Right lobe of liver (tissue), 6 donors: Measurements from ENCODE around the gene ENTPD1. TPM values are rescaled to one million over a fixed set of nuclear protein-coding genes. Genes with fewer than 3 reads are reported as not detected.

Experiments
- ATAC-seq, 4 donors: fragments of 200-7000 bp; cut with Tn5 transposase; one replicate each; pipeline ENCODE4 v1.9.1; 2020; ENCODE audit warnings: mild to moderate bottlenecking in 4 of 4, moderate library complexity in 4 of 4
- DNase-seq, 3 donors: peaks; one replicate each; pipeline ENCODE4 v3.0.0-alpha.2; 2020
- H3K27ac ChIP-seq, 3 donors: fragments of 200-600 bp; one replicate each; pipeline ENCODE4 v1.8.0; 2022
- H3K27me3 ChIP-seq, 2 donors: fragments of 200-600 bp; one replicate each; pipeline ENCODE4 v1.8.0; 2022
- H3K36me3 ChIP-seq, 4 donors: fragments of 200-600 bp; sonication (generic) in 1 of 4; one replicate each; pipeline versions ENCODE4 v1.5.1 to v1.8.0; 2017 to 2022; ENCODE audit warnings: control low read depth in 1 of 4
- H3K4me1 ChIP-seq, 4 donors: fragments of 200-600 bp; sonication (generic) in 1 of 4; one replicate each; pipeline versions ENCODE4 v1.5.1 to v1.8.0; 2017 to 2022; ENCODE audit warnings: control low read depth in 1 of 4
- H3K4me3 ChIP-seq, 3 donors: fragments of 200-600 bp; one replicate each; pipeline ENCODE4 v1.8.0; 2022
- H3K9me3 ChIP-seq, 4 donors: fragments of 200-600 bp; sonication (generic) in 1 of 4; one replicate each; pipeline versions ENCODE4 v1.5.1 to v1.8.0; 2017 to 2022; ENCODE audit warnings: control low read depth in 1 of 4
- POLR2A ChIP-seq: fragments of 450-650 bp; IDR thresholded peaks from one replicate; pipeline ENCODE4 v1.6.1; 2017; ENCODE audit warnings: antibody characterized with exemption, mild to moderate bottlenecking
- WGBS: methylation state at CpG from one replicate; pipeline ENCODE4 v1.1.6; 2018; ENCODE audit warnings: low coverage, low lambda C conversion rate; ENCODE audit not compliant: insufficient coverage; ENCODE audit errors: missing lambda C conversion rate; 5-methylcytosine and 5-hydroxymethylcytosine counted together
- intact Hi-C, 2 donors: fragments of 100-400 bp; cut with DNase I; formaldehyde crosslinking; loops; one replicate each; pipeline versions ENCODE4 v1.11.2 to v1.14.1; 2022
- total RNA-seq, 6 experiments: library from RNA; depleted of rRNA in 2 of 6; stranded (reverse); fragments of >200 nt in 2 of 6; fragmentation: NEBNext Ultra II Directional in 3 of 6; extraction: Animal tissue kit (Norgen Biotek cat#: 25700) in 3 of 6; gene quantifications; one replicate each; pipeline versions ENCODE4 v1.1.0 to v1.2.4, GENCODE V29; 2016 to 2023
- TF ChIP-seq, protein P1 (sequence below), 4 donors: fragments of 200-600 bp in 3 of 4; fragments of 450-650 bp in 1 of 4; IDR thresholded peaks; one replicate each; pipeline versions ENCODE4 v1.5.1 to v1.8.0; 2016 to 2022; ENCODE audit warnings: antibody characterized with exemption in 4 of 4, mild to moderate bottlenecking in 2 of 4
- donor health status: DM: no; HTN: yes; CAD: no.
- donor health status: DM: no; HTN: no; CAD: no.
- donor health status: DM: no; HTN: no; CAD: no.
- donor health status: DM: no; HTN: yes; CAD: no.
- donor health status: DM: no; HTN: yes; CAD: no.

ENTPD1 gene
- total RNA-seq, 6 experiments from 2014 or later: 1.8 to 4.7 (median 3.6) TPM

DNA sequence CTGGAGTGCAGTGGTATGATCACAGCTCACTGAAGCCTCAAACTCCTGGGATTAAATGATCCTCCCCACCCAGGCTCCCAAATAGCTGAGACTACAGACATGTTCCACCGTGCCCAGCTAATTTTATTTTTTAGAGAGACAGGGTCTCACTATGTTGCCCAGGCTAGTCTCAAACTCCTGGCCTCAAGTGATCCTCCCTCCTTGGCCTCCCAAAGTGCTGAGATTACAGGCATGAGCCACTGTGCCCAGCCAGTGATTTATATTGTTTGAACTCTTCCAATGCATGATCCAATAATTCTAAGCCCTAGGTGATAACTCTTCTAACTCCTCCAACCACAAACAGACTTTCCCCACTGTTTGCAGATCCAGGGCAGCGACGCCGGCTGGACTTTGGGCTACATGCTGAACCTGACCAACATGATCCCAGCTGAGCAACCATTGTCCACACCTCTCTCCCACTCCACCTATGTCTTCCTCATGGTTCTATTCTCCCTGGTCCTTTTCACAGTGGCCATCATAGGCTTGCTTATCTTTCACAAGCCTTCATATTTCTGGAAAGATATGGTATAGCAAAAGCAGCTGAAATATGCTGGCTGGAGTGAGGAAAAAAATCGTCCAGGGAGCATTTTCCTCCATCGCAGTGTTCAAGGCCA, 110.0 kb downstream of the ENTPD1 start:
- no peak for TF ChIP-seq POLR2A
- TF ChIP-seq, protein P1, sequence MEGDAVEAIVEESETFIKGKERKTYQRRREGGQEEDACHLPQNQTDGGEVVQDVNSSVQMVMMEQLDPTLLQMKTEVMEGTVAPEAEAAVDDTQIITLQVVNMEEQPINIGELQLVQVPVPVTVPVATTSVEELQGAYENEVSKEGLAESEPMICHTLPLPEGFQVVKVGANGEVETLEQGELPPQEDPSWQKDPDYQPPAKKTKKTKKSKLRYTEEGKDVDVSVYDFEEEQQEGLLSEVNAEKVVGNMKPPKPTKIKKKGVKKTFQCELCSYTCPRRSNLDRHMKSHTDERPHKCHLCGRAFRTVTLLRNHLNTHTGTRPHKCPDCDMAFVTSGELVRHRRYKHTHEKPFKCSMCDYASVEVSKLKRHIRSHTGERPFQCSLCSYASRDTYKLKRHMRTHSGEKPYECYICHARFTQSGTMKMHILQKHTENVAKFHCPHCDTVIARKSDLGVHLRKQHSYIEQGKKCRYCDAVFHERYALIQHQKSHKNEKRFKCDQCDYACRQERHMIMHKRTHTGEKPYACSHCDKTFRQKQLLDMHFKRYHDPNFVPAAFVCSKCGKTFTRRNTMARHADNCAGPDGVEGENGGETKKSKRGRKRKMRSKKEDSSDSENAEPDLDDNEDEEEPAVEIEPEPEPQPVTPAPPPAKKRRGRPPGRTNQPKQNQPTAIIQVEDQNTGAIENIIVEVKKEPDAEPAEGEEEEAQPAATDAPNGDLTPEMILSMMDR (IDR thresholded peaks at IDR 0.05): no peak
- Histone ChIP-seq H3K27me3 (no peaks in the 10 kb centered on the region), H3K36me3 (no peaks in the 10 kb centered on the region), H3K27ac (no peak overlapping the region), H3K4me1 (no peaks in the 10 kb centered on the region), H3K9me3 (no peaks in the 10 kb centered on the region), H3K4me3 (no peak overlapping the region)
- ATAC-seq: peak in 2 of 4 donors; percentile 32 to 39
- intact Hi-C loops: no loop called here
- no peak for DNase-seq
- 64% methylated on average over 5 of the region's 6 CpGs for WGBS

DNA sequence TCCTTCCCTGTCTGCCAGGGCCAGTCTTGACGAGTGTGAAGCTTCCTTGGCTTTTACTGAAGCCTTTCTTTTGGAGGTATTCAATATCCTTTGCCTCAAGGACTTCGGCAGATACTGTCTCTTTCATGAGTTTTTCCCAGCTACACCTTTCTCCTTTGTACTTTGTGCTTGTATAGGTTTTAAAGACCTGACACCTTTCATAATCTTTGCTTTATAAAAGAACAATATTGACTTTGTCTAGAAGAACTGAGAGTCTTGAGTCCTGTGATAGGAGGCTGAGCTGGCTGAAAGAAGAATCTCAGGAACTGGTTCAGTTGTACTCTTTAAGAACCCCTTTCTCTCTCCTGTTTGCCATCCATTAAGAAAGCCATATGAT, 110.5 kb downstream of the ENTPD1 start:
- 84% methylated on average over 2 of the region's 2 CpGs for WGBS
- Histone ChIP-seq H3K4me1 (no peaks in the 10 kb centered on the region), H3K36me3 (no peaks in the 10 kb centered on the region), H3K4me3 (no peak overlapping the region), H3K9me3 (no peaks in the 10 kb centered on the region), H3K27me3 (no peaks in the 10 kb centered on the region), H3K27ac (no peak overlapping the region)
- ATAC-seq (no peak), DNase-seq (no peak)
- intact Hi-C loops: no loop called here
- TF ChIP-seq, protein P1 (IDR thresholded peaks at IDR 0.05): no peak
- TF ChIP-seq POLR2A: no peak

DNA sequence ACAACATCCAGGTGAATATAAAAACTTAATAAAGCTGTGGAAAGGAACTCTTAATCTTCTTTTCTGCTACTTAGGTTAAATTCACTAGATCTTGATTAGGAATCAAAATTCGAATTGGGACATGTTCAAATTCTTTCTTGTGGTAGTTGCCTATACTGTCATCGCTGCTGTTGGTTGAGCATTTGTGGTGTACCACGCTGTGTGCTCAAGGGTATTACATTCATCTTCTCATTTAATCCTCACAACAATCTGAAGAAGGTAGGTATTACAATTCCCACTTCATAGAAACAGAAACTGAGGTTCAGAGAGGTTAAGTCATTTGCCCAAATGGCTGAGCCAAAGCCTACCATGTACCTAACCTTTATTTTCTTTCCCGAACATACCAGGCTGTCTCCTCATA, 111.9 kb downstream of the ENTPD1 start:
- no peaks in the 10 kb centered on the region for H3K4me1 ChIP-seq
- H3K9me3 ChIP-seq: no peaks in the 10 kb centered on the region
- no peak for TF ChIP-seq POLR2A
- TF ChIP-seq, protein P1 (IDR thresholded peaks at IDR 0.05): no peak
- no peaks in the 10 kb centered on the region for H3K27me3 ChIP-seq
- 77% methylated on average over 4 of the region's 4 CpGs for WGBS
- no peak for ATAC-seq
- intact Hi-C loops: no loop called here
- no peak overlapping the region for H3K4me3 ChIP-seq
- no peak overlapping the region for H3K27ac ChIP-seq
- DNase-seq: no peak
- no peaks in the 10 kb centered on the region for H3K36me3 ChIP-seq

DNA sequence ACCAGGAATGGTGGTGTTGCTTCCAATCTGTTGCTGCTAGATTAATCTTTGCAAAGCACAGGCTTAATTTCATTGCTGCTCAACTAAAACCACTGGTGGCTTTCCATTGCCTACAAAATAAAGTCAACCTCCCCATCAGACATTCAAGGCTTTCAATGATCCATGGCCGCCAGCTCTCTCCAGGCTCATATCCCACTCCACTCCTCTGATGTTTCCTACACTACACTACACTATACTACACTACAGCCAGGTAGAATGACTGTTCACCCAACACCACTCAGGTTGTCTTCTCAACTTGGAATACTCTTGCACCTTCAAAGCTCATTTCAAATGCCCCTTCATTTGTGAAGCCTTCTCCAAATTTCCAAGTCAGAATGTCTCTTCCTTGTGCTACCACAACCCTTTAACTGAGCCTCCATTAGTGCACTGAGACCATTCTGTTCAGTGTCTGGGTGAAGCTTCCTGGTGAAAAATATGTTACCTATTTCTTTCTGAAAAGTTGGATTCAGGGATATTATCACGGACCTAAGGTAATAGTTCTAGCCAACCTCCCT, 116.3 kb downstream of the ENTPD1 start:
- no peak overlapping the region for H3K27ac ChIP-seq
- no peaks in the 10 kb centered on the region for H3K27me3 ChIP-seq
- peaks cover 0 to 2% (median 0%) of the 10 kb centered on the region in 4 donors for H3K36me3 ChIP-seq
- DNase-seq (no peak), ATAC-seq (no peak)
- no peaks in the 10 kb centered on the region for H3K9me3 ChIP-seq
- 41% methylated on average over 2 of the region's 2 CpGs for WGBS
- no peaks in the 10 kb centered on the region for H3K4me1 ChIP-seq
- intact Hi-C loops: no loop called here
- TF ChIP-seq POLR2A: no peak
- TF ChIP-seq, protein P1 (IDR thresholded peaks at IDR 0.05): no peak
- H3K4me3 ChIP-seq: no peak overlapping the region
